Choroid plexus epithelial cell (primary cell): Measurements from ENCODE around the gene KCNB1.

Source experiments
- DNase-seq: peaks from one replicate; pipeline ENCODE4 v3.0.0-alpha.2; 2010; ENCODE audit warnings: low read depth
- H3K4me3 ChIP-seq: 2 replicates; pipeline ENCODE4 v1.5.1; 2011; ENCODE audit warnings: low read depth, mild to moderate bottlenecking, control low read depth, low read length, moderate library complexity
- TF ChIP-seq, protein P1 (sequence below): conservative IDR thresholded peaks from 2 replicates; pipeline ENCODE4 v1.5.1; 2011; ENCODE audit warnings: low read depth, mild to moderate bottlenecking, control low read depth, inconsistent platforms, low read length, moderate library complexity

The KCNB1 gene

DNA sequence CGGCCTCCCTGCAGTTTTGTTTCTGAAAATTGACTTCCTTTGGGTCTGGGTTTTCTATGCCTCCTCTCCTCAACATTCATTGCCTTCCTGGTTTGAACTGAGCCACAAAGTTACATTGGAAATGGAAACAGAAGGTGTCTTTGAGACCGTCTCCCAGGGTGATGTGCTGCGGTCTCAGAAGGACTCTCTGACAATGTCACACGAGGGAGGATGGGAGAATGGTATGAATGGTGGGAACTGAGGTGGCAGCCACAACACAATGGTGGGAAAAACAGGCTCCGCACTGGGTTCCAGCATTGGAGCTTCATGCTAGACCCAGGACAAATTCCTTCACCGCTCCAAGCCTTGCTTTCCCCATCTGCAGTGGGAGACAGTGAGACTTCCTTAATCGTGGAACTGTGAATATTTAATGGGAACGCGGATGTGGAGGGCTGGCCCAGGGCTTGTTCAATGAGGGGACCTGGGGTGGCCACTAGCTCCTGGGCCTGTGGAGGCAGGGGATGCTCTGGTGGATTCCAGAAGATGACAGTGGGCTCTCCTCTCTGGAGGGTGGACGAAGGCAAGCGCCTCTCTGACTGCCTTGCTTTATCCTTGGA, 73.9 kb downstream of the KCNB1 start:
- TF ChIP-seq, protein P1, sequence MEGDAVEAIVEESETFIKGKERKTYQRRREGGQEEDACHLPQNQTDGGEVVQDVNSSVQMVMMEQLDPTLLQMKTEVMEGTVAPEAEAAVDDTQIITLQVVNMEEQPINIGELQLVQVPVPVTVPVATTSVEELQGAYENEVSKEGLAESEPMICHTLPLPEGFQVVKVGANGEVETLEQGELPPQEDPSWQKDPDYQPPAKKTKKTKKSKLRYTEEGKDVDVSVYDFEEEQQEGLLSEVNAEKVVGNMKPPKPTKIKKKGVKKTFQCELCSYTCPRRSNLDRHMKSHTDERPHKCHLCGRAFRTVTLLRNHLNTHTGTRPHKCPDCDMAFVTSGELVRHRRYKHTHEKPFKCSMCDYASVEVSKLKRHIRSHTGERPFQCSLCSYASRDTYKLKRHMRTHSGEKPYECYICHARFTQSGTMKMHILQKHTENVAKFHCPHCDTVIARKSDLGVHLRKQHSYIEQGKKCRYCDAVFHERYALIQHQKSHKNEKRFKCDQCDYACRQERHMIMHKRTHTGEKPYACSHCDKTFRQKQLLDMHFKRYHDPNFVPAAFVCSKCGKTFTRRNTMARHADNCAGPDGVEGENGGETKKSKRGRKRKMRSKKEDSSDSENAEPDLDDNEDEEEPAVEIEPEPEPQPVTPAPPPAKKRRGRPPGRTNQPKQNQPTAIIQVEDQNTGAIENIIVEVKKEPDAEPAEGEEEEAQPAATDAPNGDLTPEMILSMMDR, result no peak
- no peak overlapping the region for H3K4me3 ChIP-seq
- DNase-seq, result no peak

DNA sequence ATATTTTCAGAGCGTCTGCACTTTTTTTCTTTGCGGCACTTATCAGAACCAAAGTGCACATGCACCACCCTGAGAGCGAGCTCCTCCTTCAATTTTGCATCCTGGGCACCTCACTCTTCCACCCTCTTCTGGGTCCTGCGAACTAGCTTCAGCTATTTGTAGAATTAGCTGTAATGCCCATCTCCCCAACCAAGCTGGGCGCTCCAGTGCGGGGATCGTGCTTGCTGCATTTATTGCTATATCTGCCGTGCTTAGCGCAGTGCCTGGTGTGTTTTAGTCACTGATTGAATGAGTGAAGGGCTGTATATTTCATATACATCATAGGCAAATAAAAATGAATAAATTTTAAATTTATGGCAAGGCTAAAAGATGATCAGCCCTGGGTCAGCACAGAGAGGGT, 75.8 kb downstream of the KCNB1 start:
- DNase-seq, result no peak
- TF ChIP-seq, protein P1, result no peak
- H3K4me3 ChIP-seq, result no peak overlapping the region

DNA sequence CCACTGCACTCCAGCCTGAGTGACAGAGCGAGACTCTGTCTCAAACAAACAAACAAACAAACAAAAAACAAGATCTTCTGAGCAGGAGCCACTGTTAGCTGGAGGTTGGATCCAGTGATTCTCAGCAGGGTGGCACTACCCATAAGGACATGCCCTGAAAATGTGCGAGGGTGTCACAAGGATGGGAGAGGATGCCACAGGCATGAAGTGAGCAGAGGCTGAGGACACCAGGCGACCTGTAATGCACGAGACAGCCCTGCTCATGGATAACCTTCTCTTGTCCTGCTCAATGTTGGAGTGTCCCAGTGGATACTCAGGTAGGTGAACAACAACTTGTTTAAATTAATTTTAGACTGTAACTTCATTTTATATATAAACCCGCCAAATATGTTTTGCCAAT, 76.8 kb downstream of the KCNB1 start:
- DNase-seq, result no peak
- H3K4me3 ChIP-seq, result no peak overlapping the region
- TF ChIP-seq, protein P1, result no peak

DNA sequence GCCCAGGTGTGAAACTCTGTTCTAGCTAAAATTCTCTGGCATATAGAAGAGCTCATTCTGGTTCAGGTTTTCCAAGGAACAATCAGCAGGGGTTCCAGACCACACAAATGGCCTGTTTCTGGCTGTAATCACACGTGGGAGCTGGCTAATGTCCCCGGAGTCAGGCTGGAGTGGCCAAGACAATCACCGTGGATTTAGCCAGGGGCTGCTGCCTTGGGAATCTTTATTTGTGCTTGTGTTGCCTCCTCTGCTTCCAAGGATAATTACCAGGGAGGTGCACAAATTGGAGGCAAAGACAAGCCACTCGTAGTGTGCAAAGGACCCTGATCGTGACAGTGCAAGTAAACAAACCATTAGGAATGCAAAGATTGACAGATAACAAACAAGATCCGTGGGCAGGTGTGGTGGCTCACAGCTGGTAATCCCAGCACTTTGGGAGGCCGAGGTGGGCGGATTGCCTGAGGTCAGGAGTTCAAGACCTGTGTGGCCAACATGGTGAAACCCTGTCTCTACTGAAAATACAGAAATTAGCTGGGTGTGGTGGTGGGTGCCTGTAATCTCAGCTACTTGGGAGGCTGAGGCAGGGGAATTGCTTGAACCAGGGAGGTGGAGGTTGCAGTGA, 77.3 kb downstream of the KCNB1 start:
- TF ChIP-seq, protein P1, result no peak
- DNase-seq, result no peak
- H3K4me3 ChIP-seq, result no peak overlapping the region

DNA sequence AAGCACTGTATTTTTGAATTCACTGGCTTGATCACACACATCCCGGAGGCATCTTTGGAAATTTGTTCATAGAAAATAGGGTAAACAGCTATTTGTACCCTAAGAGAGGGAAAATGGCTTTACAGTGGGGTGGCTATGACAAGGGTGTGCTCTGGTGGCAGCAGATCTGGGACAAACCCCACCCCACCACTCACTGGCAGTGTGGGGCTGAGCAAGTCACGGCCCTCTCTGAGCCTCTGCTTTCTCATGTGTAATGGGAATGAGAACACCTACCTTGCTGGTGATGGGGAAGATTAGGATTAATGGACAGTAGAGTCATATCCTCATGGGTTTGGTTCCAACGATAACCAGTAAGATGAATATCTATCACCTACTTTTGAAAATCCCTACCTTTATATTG, 78.0 kb downstream of the KCNB1 start:
- TF ChIP-seq, protein P1, result no peak
- no peak for DNase-seq
- H3K4me3 ChIP-seq, result no peak overlapping the region

DNA sequence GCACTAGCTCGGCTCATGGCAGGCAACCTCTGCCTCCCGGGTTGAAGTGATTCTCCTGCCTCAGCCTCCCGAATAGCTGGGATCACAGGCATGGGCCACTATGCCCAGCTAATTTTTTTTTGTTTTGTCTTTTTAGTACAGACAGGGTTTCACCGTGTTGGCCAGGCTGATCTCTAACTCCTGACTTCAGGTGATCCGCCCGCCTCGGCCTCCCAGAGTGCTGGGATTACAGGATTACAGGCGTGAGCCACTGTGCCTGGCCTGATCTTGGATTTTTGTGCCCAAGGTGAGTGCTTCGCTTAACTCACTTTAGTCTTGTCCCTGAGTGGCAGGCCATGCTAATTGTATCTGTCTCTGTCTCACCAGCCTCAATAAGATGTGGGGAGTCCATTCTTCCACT, 78.6 kb downstream of the KCNB1 start:
- TF ChIP-seq, protein P1, result no peak
- H3K4me3 ChIP-seq, result no peak overlapping the region
- DNase-seq, result no peak

DNA sequence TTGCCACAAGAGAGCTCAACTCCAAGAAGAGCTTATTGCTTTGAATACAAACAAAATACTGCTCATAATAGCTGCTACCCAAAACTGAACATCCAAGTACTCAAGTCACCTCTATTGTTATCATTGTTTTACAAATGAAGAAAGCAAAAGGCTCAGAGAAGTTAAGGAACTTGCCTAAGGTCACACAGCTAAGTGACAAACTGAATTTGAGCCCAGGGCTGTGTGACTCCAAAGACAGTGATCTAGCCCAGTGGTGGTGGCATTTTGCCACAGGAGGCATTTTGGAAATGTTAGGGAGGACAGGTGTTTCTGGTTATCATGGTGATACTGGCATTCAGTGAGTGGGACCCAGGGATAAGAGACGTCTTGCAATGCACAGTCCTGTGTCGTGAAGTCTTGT, 79.5 kb downstream of the KCNB1 start:
- TF ChIP-seq, protein P1, result no peak
- H3K4me3 ChIP-seq, result no peak overlapping the region
- no peak for DNase-seq
